ENCODE measurements around the gene CSRNP3. TPM values are rescaled to one million over a fixed set of nuclear protein-coding genes. Genes with fewer than 3 reads are reported as not detected.

CSRNP3 gene
- total RNA-seq, 1 donor from 2014 or later = 1.9 TPM

DNA sequence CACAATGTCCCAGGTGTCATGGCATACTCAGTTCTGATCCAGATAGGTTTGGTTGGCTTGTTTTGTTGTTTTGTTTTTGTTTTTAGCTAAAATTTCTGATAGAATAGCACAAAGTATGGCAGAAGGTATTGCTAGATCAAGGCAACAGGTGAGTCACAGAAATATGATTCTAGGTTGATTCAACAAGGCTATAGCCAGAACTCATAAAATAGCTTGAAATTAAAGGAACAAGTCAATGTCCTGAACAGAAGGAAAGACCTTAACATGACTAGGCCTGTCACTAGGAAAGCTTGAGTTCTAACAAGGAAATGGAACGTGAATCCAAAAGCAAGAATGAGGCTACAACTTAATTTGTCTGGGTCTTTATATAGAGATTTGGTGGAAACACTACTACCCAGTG, 167.5 kb downstream of the CSRNP3 start:
- ATAC-seq (no peak), DNase-seq (no peak)
- Histone ChIP-seq H3K27ac (no peak overlapping the region), H3K9me3 (no peaks in the 10 kb centered on the region), H3K4me3 (no peak overlapping the region), H3K27me3 (no peaks in the 10 kb centered on the region), H3K36me3 (no peaks in the 10 kb centered on the region), H3K4me1 (no peaks in the 10 kb centered on the region)
- TF ChIP-seq, protein P1, sequence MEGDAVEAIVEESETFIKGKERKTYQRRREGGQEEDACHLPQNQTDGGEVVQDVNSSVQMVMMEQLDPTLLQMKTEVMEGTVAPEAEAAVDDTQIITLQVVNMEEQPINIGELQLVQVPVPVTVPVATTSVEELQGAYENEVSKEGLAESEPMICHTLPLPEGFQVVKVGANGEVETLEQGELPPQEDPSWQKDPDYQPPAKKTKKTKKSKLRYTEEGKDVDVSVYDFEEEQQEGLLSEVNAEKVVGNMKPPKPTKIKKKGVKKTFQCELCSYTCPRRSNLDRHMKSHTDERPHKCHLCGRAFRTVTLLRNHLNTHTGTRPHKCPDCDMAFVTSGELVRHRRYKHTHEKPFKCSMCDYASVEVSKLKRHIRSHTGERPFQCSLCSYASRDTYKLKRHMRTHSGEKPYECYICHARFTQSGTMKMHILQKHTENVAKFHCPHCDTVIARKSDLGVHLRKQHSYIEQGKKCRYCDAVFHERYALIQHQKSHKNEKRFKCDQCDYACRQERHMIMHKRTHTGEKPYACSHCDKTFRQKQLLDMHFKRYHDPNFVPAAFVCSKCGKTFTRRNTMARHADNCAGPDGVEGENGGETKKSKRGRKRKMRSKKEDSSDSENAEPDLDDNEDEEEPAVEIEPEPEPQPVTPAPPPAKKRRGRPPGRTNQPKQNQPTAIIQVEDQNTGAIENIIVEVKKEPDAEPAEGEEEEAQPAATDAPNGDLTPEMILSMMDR (IDR thresholded peaks at IDR 0.05) = no peak
- intact Hi-C loops (cut with DNase I) = no loop called here

DNA sequence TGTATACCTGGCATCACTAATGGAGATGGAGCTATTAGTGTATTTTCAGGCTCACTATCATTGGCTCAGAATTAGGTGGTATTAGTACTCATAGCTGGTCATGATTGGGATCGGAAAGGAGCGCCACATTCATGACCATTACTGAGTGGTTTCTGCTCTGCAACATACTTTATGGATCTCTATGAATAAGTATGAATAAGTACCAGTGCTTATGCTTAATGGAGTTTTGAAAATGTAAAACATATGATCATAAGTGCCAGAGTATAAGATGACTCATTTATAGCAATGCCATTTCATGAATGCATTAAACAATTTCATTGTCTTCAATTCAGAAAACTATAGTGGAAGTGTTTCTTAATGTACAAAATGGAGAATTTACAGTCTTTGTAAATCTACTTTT, 167.9 kb downstream of the CSRNP3 start:
- ATAC-seq (no peak), DNase-seq (no peak)
- intact Hi-C loops (cut with DNase I) = no loop called here
- no peaks in the 10 kb centered on the region for H3K9me3 ChIP-seq
- H3K27me3 ChIP-seq = no peaks in the 10 kb centered on the region
- TF ChIP-seq, protein P1 (IDR thresholded peaks at IDR 0.05) = no peak
- no peak overlapping the region for H3K4me3 ChIP-seq
- H3K36me3 ChIP-seq = no peaks in the 10 kb centered on the region
- H3K27ac ChIP-seq = no peak overlapping the region
- H3K4me1 ChIP-seq = no peaks in the 10 kb centered on the region

DNA sequence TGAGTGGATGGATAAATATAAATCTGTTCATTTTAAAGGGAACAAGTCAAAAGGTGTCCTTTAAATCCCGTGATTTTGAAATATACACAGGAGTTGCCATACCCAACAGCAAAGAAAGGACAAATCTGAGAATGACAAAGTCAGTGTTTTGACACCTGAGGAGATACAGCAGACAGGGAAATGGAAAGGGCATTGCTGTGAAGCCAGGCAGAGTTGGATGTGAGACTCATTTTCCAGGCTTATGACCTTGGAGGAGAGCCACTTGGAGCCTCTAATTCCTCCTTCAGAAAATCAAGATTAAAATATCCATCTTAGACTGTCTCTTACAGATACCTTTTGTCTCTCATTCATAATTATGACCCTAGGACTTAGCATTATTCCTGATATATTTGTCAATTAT, 170.0 kb downstream of the CSRNP3 start:
- Histone ChIP-seq H3K4me1 (no peaks in the 10 kb centered on the region), H3K36me3 (no peaks in the 10 kb centered on the region), H3K27me3 (no peaks in the 10 kb centered on the region), H3K4me3 (no peak overlapping the region), H3K9me3 (no peaks in the 10 kb centered on the region), H3K27ac (no peak overlapping the region)
- ATAC-seq (no peak), DNase-seq (no peak)
- TF ChIP-seq, protein P1 (IDR thresholded peaks at IDR 0.05) = no peak
- intact Hi-C loops (cut with DNase I) = no loop called here

DNA sequence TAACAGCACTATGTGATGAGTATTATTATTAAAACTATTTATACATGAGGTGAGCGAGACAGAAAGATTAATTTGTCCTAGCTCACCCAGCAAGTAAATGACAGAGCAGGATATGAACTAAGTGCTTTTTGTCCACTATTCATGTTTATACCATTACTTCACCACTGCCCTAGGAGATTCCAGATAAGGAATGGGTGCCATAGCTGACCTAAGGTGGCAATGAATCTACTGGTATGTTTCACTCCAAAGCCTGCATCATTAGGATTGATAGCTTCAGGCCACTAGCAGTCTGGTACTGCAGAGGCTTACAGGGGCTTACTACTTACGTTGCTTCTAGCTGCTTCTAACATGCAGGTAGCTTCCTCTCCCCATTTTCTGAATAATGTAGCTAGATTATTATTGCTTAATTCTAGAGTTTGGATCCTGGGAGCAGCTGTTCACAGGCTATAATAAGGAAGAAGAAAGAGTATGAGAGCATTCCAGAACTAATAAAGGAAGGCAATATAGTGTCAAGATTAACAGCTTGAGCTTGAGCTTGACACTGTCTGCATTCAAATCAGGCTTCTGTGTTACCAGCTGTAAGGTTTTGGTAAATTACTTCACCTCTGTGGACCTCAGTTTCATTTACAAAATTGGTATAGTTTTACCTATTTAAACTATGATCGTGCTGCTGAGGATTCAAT, 170.9 kb downstream of the CSRNP3 start:
- H3K27ac ChIP-seq = no peak overlapping the region
- TF ChIP-seq, protein P1 (IDR thresholded peaks at IDR 0.05) = no peak

DNA sequence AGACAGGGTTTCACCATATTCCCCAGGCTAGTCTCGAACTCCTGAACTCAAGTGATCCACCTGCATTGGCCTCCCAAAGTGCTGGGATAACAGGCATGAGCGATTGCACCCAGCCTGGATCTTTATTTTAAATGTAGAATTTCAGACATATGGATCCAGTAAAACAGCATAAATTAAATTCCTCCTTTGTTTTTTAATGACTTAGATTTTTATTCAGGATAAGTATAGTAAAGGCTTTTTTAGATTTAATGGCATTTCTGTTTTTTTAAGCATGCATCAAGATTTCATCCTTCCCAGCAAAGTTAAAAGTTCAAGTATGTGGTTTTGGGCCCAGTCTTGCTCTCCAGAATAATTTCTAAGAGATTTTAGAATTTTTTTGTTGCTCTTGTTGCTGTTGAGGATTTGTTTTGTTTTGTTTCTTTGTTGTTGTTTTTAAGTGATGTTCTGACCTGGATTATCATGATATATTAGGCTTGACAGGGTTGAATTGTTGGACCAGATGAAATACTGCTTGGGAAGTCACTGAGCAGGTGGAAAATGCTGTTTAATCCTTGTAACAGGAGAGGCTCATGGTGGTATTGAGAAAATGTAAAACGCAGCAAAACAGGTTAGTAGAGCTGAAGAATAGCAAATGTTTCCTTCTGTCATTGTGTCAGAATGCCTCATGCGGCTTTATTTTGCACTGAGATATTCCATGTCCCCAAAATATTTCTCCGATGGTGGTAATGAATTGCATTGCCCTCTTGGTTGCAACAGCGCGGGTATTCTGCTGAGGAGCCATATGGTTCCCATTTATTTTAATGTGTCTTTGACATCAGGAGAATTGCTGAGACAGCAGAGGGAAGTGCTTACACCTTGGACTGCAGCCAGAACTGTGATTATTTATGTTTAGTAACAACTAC, 176.7 kb downstream of the CSRNP3 start:
- DNase-seq = no peak
- TF ChIP-seq, protein P1 (IDR thresholded peaks at IDR 0.05) = no peak
- Histone ChIP-seq H3K36me3 (no peaks in the 10 kb centered on the region), H3K4me1 (no peaks in the 10 kb centered on the region), H3K9me3 (no peaks in the 10 kb centered on the region), H3K4me3 (no peak overlapping the region), H3K27me3 (no peaks in the 10 kb centered on the region), H3K27ac (no peak overlapping the region)
- intact Hi-C loops (cut with DNase I) = no loop called here
- ATAC-seq = no peak

More for the DNA sequence above, 170.9 kb downstream of the CSRNP3 start:
- no peaks in the 10 kb centered on the region for H3K4me1 ChIP-seq
- DNase-seq (no peak), ATAC-seq (no peak)
- H3K36me3 ChIP-seq = no peaks in the 10 kb centered on the region
- H3K9me3 ChIP-seq = no peaks in the 10 kb centered on the region
- no peak overlapping the region for H3K4me3 ChIP-seq
- no peaks in the 10 kb centered on the region for H3K27me3 ChIP-seq
- intact Hi-C loops (cut with DNase I) = no loop called here
